A673 (cell line): Measurements from ENCODE around the gene MCUB. TPM values are rescaled to one million over a fixed set of nuclear protein-coding genes. Genes with fewer than 3 reads are reported as not detected.
A peak's percentile ranks its signal among the peaks of the same experiment; 100 is the strongest.
"Not testable (repeated sequence)": the region's sequence is repeated elsewhere in the genome, so short reads cannot be mapped to it uniquely, and the experiment has no call there.

Experiments used
- BruUV-seq: library from RNA; stranded (reverse); fragments of 400-500 nt; replicated peaks from 2 replicates; lab custom pipeline; 2021; lab: Mats Ljungman, UMichigan
- CTCF ChIA-PET: fragments of 300-600 bp; sonication (Branson Sonifier 250); formaldehyde crosslinking; loops from one replicate; lab custom pipeline; 2022; ENCODE audit warnings: antibody characterized with exemption; lab: Charles Lee
- POLR2A ChIA-PET: fragments of 300-600 bp; sonication (Branson Sonifier 250); formaldehyde crosslinking; loops from one replicate; lab custom pipeline; 2022; ENCODE audit warnings: antibody characterized with exemption; ENCODE audit not compliant: low non-redundant PET; lab: Charles Lee
- DNase-seq: peaks from one replicate; pipeline ENCODE4 v3.0.0-alpha.2; 2015; ENCODE audit warnings: low spot score
- H3K27ac ChIP-seq: fragments of 200-600 bp; sonication (generic); 2 replicates; pipeline ENCODE4 v1.5.1; 2016; ENCODE audit warnings: mixed run types, low read depth, mild to moderate bottlenecking, mixed read lengths, antibody characterized with exemption, low read length; ENCODE audit not compliant: poor library complexity, severe bottlenecking
- H3K27me3 ChIP-seq: fragments of 200-600 bp; sonication (generic); replicated peaks from 2 replicates; pipeline ENCODE4 v1.6.1; 2017; ENCODE audit warnings: mixed run types, low read depth, mild to moderate bottlenecking, mixed read lengths, antibody characterized with exemption, low read length; ENCODE audit not compliant: insufficient read depth, poor library complexity
- H3K36me3 ChIP-seq: fragments of 200-600 bp; sonication (generic); 2 replicates; pipeline ENCODE4 v1.6.1; 2016; ENCODE audit warnings: mixed run types, mild to moderate bottlenecking, mixed read lengths, antibody characterized with exemption, low read length; ENCODE audit not compliant: insufficient read depth, poor library complexity, severe bottlenecking
- H3K4me1 ChIP-seq: fragments of 200-600 bp; sonication (generic); 2 replicates; pipeline ENCODE4 v1.6.1; 2017; ENCODE audit warnings: mixed run types, mild to moderate bottlenecking, mixed read lengths, antibody characterized with exemption, low read length; ENCODE audit not compliant: insufficient read depth, poor library complexity, severe bottlenecking
- H3K4me3 ChIP-seq: fragments of 200-600 bp; sonication (generic); 2 replicates; pipeline ENCODE4 v1.5.1; 2016; ENCODE audit warnings: low read depth, mixed run types, mild to moderate bottlenecking, mixed read lengths, low read length; ENCODE audit not compliant: poor library complexity, severe bottlenecking
- H3K9me3 ChIP-seq: fragments of 200-600 bp; sonication (generic); 2 replicates; pipeline ENCODE4 v1.6.1; 2016; ENCODE audit warnings: mixed run types, low read depth, mild to moderate bottlenecking, mixed read lengths, antibody characterized with exemption, low read length; ENCODE audit not compliant: poor library complexity, severe bottlenecking
- CTCF ChIP-seq: fragments of 300-800, 200-600 bp; sonication (generic); conservative IDR thresholded peaks from 2 replicates; pipeline ENCODE4 v1.5.1; 2017; ENCODE audit warnings: low read depth, mild to moderate bottlenecking, antibody characterized with exemption, low read length, moderate library complexity, mixed read lengths
- EZH2 ChIP-seq: fragments of 200-600 bp; sonication (generic); IDR thresholded peaks from 2 replicates; pipeline ENCODE4 v1.6.1; 2017; ENCODE audit warnings: borderline replicate concordance, low read depth, mild to moderate bottlenecking, mixed read lengths, antibody characterized with exemption, low read length; ENCODE audit not compliant: poor library complexity, severe bottlenecking
- intact Hi-C: fragments of 100-400 bp; cut with micrococcal nuclease; formaldehyde crosslinking; loops from one replicate; pipeline ENCODE4 v1.10.0; 2022; ENCODE audit not compliant: unreplicated experiment
- total RNA-seq: library from RNA; stranded (reverse); gene quantifications from 2 replicates; pipeline ENCODE4 v1.2.3, GENCODE V29; 2021

Gene MCUB
- total RNA-seq, 1 experiment from 2014 or later, result 30.0 TPM

- no peaks in the 10 kb centered on the region for H3K9me3 ChIP-seq
- H3K4me1 ChIP-seq, result no peaks in the 10 kb centered on the region
- TF ChIP-seq EZH2, result no peak
- TF ChIP-seq CTCF, result no peak
- DNase-seq, result no peak
- no peak overlapping the region for H3K27ac ChIP-seq
- H3K4me3 ChIP-seq, result no peak overlapping the region
- H3K36me3 ChIP-seq, result no peaks in the 10 kb centered on the region
- H3K27me3 ChIP-seq, result no peaks in the 10 kb centered on the region
- intact Hi-C loops, result no loop called here
- ChIA-PET POLR2A (no interaction called here), CTCF (no interaction called here)
- BruUV-seq, result no TSS peak
Measured at GRCh38 chr4:109675181-109675580, 115.1 kb downstream of the MCUB start.

- Histone ChIP-seq H3K9me3 (no peaks in the 10 kb centered on the region), H3K4me3 (no peak overlapping the region), H3K27me3 (no peaks in the 10 kb centered on the region), H3K4me1 (no peaks in the 10 kb centered on the region), H3K27ac (no peak overlapping the region), H3K36me3 (no peaks in the 10 kb centered on the region)
- BruUV-seq, result no TSS peak
- ChIA-PET CTCF (no interaction called here), POLR2A (no interaction called here)
- intact Hi-C loops, result no loop called here
- DNase-seq, result no peak
- TF ChIP-seq EZH2 (no peak), CTCF (no peak)
Measured at GRCh38 chr4:109675843-109676242, 115.8 kb downstream of the MCUB start.

- TF ChIP-seq EZH2 (no peak), CTCF (0 out of 2 replicates have a peak, but pooled peaks have one; percentile 18)
- intact Hi-C loops, result no loop called here
- H3K4me3 ChIP-seq, result no peak overlapping the region
- H3K9me3 ChIP-seq, result no peaks in the 10 kb centered on the region
- no peaks in the 10 kb centered on the region for H3K27me3 ChIP-seq
- H3K36me3 ChIP-seq, result no peaks in the 10 kb centered on the region
- DNase-seq, result no peak
- no peaks in the 10 kb centered on the region for H3K4me1 ChIP-seq
- ChIA-PET POLR2A (no interaction called here), CTCF (no interaction called here)
- no TSS peak for BruUV-seq
- no peak overlapping the region for H3K27ac ChIP-seq
Measured at GRCh38 chr4:109676886-109677285, 116.8 kb downstream of the MCUB start.

GRCh38 chr4:109678472-109678871 is 118.4 kb downstream of the MCUB start:
- H3K9me3 ChIP-seq, H3K27ac ChIP-seq, H3K4me3 ChIP-seq, CTCF ChIA-PET, BruUV-seq, POLR2A ChIA-PET, H3K36me3 ChIP-seq, H3K4me1 ChIP-seq, H3K27me3 ChIP-seq, intact Hi-C loops, DNase-seq: not testable (repeated sequence)

GRCh38 chr4:109678925-109679324 is 118.9 kb downstream of the MCUB start:
- intact Hi-C loops, H3K36me3 ChIP-seq, H3K27ac ChIP-seq, H3K4me3 ChIP-seq, H3K9me3 ChIP-seq, CTCF ChIA-PET, BruUV-seq, DNase-seq, H3K4me1 ChIP-seq, POLR2A ChIA-PET, H3K27me3 ChIP-seq: not testable (repeated sequence)
